ENCODE measurements around the gene PATJ.

PATJ gene

GRCh38 chr1:62040450-62040849 lies 298.2 kb downstream of the PATJ start:
- Histone ChIP-seq H3K9me3 (ENCODE audit: insufficient read depth, low read depth, low read length) (no peaks in the 10 kb centered on the region), H3K27me3 (ENCODE audit: insufficient read depth, low read length, poor library complexity, severe bottlenecking) (no peaks in the 10 kb centered on the region), H3K4me3 (ENCODE audit: low read length, poor library complexity, severe bottlenecking) (no peak overlapping the region), H3K9ac (ENCODE audit: low read depth, low read length, poor library complexity, severe bottlenecking) (no peak overlapping the region), H3F3A (ENCODE audit: low read depth) (no peaks in the 10 kb centered on the region), H3K36me3 (ENCODE audit: insufficient read depth, low read length) (no peaks in the 10 kb centered on the region), H3K4me2 (ENCODE audit: low read depth, low read length, poor library complexity, severe bottlenecking) (no peak overlapping the region), H4K20me1 (ENCODE audit: insufficient read depth, low read length, poor library complexity, severe bottlenecking) (no peaks in the 10 kb centered on the region), H3K4me1 (ENCODE audit: insufficient read depth, low read length, poor library complexity, severe bottlenecking) (no peaks in the 10 kb centered on the region), H3K9me2 (replicated peaks; ENCODE audit: low read depth, low read length) (no peaks in the 10 kb centered on the region), H3K79me2 (ENCODE audit: insufficient read depth, low read length) (no peaks in the 10 kb centered on the region), H2AFZ (ENCODE audit: low read length) (no peak overlapping the region)
- no peak for TF ChIP-seq CTCF (conservative IDR thresholded peaks at IDR 0.05; ENCODE audit: low read length)
- TF ChIP-seq EZH2phosphoT487 (IDR thresholded peaks at IDR 0.05; ENCODE audit: borderline replicate concordance) = no peak

- Histone ChIP-seq H3K9me2 (replicated peaks; ENCODE audit: low read depth, low read length) (no peaks in the 10 kb centered on the region), H3K4me3 (ENCODE audit: low read length, poor library complexity, severe bottlenecking) (no peak overlapping the region), H3K9me3 (ENCODE audit: insufficient read depth, low read depth, low read length) (no peaks in the 10 kb centered on the region), H4K20me1 (ENCODE audit: insufficient read depth, low read length, poor library complexity, severe bottlenecking) (no peaks in the 10 kb centered on the region), H3K27me3 (ENCODE audit: insufficient read depth, low read length, poor library complexity, severe bottlenecking) (no peaks in the 10 kb centered on the region), H3K36me3 (ENCODE audit: insufficient read depth, low read length) (no peaks in the 10 kb centered on the region), H3K4me1 (ENCODE audit: insufficient read depth, low read length, poor library complexity, severe bottlenecking) (no peaks in the 10 kb centered on the region), H2AFZ (ENCODE audit: low read length) (no peak overlapping the region), H3F3A (ENCODE audit: low read depth) (no peaks in the 10 kb centered on the region), H3K4me2 (ENCODE audit: low read depth, low read length, poor library complexity, severe bottlenecking) (no peak overlapping the region), H3K9ac (ENCODE audit: low read depth, low read length, poor library complexity, severe bottlenecking) (no peak overlapping the region), H3K79me2 (ENCODE audit: insufficient read depth, low read length) (no peaks in the 10 kb centered on the region)
- TF ChIP-seq EZH2phosphoT487 (IDR thresholded peaks at IDR 0.05; ENCODE audit: borderline replicate concordance) (no peak), CTCF (conservative IDR thresholded peaks at IDR 0.05; ENCODE audit: low read length) (no peak)
Measured at GRCh38 chr1:62040973-62041372, 298.7 kb downstream of the PATJ start.

GRCh38 chr1:62043154-62043553 lies 300.9 kb downstream of the PATJ start:
- Histone ChIP-seq H2AFZ (ENCODE audit: low read length) (no peak overlapping the region), H3K4me3 (ENCODE audit: low read length, poor library complexity, severe bottlenecking) (no peak overlapping the region)

More at GRCh38 chr1:62043154-62043553, 300.9 kb downstream of the PATJ start:
- H3K79me2 ChIP-seq (ENCODE audit: insufficient read depth, low read length) = no peaks in the 10 kb centered on the region
- no peaks in the 10 kb centered on the region for H3K9me3 ChIP-seq (ENCODE audit: insufficient read depth, low read depth, low read length)
- H3K4me2 ChIP-seq (ENCODE audit: low read depth, low read length, poor library complexity, severe bottlenecking) = no peak overlapping the region
- H3K9ac ChIP-seq (ENCODE audit: low read depth, low read length, poor library complexity, severe bottlenecking) = no peak overlapping the region
- H3F3A ChIP-seq (ENCODE audit: low read depth) = no peaks in the 10 kb centered on the region
- H3K27me3 ChIP-seq (ENCODE audit: insufficient read depth, low read length, poor library complexity, severe bottlenecking) = no peaks in the 10 kb centered on the region
- TF ChIP-seq CTCF (conservative IDR thresholded peaks at IDR 0.05; ENCODE audit: low read length) (no peak), EZH2phosphoT487 (IDR thresholded peaks at IDR 0.05; ENCODE audit: borderline replicate concordance) (no peak)
- no peaks in the 10 kb centered on the region for H3K36me3 ChIP-seq (ENCODE audit: insufficient read depth, low read length)
- no peaks in the 10 kb centered on the region for H3K9me2 ChIP-seq (replicated peaks; ENCODE audit: low read depth, low read length)
- no peaks in the 10 kb centered on the region for H3K4me1 ChIP-seq (ENCODE audit: insufficient read depth, low read length, poor library complexity, severe bottlenecking)
- H4K20me1 ChIP-seq (ENCODE audit: insufficient read depth, low read length, poor library complexity, severe bottlenecking) = no peaks in the 10 kb centered on the region

Data from Loucy (cell line).